ENCODE results near the gene CDK9.

GRCh38 chr9:127817881-127818434 lies 32.1 kb downstream of the CDK9 start:
- no peak for TF ChIP-seq CTCF (IDR thresholded peaks at IDR 0.05)
- TF ChIP-seq POLR2A (IDR thresholded peaks at IDR 0.05): no peak

Data from body of pancreas (tissue), 4 donors.